ENCODE measurements around the gene EPAS1. TPM values are rescaled to one million over a fixed set of nuclear protein-coding genes. Genes with fewer than 3 reads are reported as not detected.

Gene EPAS1
- total RNA-seq, 1 experiment from 2014 or later = 77.3 TPM

DNA sequence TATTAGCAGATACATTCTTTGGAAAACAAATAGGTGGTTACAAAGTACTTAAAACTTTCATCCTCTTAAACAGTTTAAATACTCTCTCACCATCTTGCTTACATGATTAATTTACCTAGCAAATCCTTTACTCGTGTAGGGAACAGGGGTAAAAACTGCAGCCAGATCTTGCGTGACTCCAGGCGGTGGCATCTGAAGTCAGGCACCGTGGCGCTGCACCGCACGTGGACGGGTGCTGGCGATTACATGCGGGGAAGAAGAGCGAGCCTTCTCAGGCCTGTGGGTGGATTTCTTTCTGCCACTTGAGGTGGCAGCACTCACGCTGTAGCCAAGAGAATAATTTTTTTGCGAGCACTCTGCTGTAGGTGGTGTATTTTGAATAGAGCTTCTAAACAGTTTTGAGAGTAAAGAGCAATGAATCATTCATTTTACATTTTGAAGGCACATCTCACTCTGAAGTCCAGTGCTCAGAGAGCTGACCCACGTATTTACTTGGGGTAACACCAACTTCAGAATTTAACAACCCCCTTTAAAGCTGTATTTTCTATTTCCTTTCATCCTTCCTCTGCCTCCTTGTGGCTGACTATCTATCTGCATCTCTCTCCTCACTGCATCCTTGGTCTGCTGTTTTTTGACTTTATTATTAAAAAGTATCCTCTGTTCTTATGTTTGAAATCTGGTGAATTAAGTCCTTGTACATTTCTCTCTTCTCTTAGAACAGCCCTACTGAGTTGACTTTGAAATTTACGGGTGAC is 68.9 kb downstream of the EPAS1 start:
- intact Hi-C loops (cut with micrococcal nuclease; ENCODE audit: unreplicated experiment) = loop anchor here (1.0 to 10.0 kb wide), 9 partner anchors 29 to 373 kb away; no protein-coding TSS in a partner anchor
- Histone ChIP-seq H3K36me3 (ENCODE audit: control insufficient read depth, insufficient read depth, low read length) (peaks cover 4% of the 10 kb centered on the region), H3K27me3 (replicated peaks; ENCODE audit: control insufficient read depth, insufficient read depth, low read length) (no peaks in the 10 kb centered on the region), H3K9me3 (no peaks in the 10 kb centered on the region), H3K4me3 (ENCODE audit: low read depth, low read length) (no peak overlapping the region), H3K4me1 (no peaks in the 10 kb centered on the region)
- H3K36me3 Mint-ChIP-seq (ENCODE audit: insufficient read depth, unreplicated experiment) = peaks cover 25% of the 10 kb centered on the region
- no peak overlapping the region for H3K27ac Mint-ChIP-seq (ENCODE audit: unreplicated experiment)
- no peaks in the 10 kb centered on the region for H3K4me1 Mint-ChIP-seq (ENCODE audit: low read depth, unreplicated experiment)
- POLR2A ChIA-PET = no interaction called here
- no peak overlapping the region for H3K4me3 Mint-ChIP-seq (ENCODE audit: unreplicated experiment)
- no TSS peak for BruUV-seq (replicated peaks)
- no peaks in the 10 kb centered on the region for H3K27me3 Mint-ChIP-seq (ENCODE audit: insufficient read depth, unreplicated experiment)
- TF ChIP-seq, protein P1, sequence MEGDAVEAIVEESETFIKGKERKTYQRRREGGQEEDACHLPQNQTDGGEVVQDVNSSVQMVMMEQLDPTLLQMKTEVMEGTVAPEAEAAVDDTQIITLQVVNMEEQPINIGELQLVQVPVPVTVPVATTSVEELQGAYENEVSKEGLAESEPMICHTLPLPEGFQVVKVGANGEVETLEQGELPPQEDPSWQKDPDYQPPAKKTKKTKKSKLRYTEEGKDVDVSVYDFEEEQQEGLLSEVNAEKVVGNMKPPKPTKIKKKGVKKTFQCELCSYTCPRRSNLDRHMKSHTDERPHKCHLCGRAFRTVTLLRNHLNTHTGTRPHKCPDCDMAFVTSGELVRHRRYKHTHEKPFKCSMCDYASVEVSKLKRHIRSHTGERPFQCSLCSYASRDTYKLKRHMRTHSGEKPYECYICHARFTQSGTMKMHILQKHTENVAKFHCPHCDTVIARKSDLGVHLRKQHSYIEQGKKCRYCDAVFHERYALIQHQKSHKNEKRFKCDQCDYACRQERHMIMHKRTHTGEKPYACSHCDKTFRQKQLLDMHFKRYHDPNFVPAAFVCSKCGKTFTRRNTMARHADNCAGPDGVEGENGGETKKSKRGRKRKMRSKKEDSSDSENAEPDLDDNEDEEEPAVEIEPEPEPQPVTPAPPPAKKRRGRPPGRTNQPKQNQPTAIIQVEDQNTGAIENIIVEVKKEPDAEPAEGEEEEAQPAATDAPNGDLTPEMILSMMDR (IDR thresholded peaks at IDR 0.05; ENCODE audit: insufficient read depth in 1 of 2, low read depth in 1 of 2, low read length in 1 of 2, severe bottlenecking in 1 of 2, unreplicated experiment in 1 of 2) = peak; percentile 41 to 65
- no peaks in the 10 kb centered on the region for H3K9me3 Mint-ChIP-seq (ENCODE audit: unreplicated experiment)
- no peak for DNase-seq
- CTCF ChIA-PET = interaction anchor here (0.6 to 2.2 kb wide), 7 partner anchors 43 to 373 kb away, joined by 3 to 8 read pairs (median 5); partner anchors contain the start of gene EPAS1

DNA sequence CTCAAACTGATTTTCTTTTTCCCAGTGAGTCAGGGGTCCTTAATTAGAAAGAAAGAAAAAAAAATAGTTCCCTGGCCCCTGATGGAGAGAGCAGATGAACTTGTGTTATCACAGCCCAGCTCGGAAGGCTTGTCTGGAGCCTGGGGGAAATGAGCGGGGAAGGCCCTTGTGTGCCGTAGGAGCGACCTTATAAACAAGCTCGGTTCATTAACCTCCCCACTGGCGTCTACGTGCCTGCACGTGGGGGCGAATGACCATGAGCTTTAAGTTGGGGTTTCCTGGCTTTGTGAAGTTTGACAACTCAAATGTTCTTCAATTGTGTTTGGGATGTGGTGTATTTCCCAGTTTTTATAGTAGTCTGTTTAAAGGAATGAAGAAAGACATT is 69.5 kb downstream of the EPAS1 start:
- no peaks in the 10 kb centered on the region for H3K9me3 Mint-ChIP-seq (ENCODE audit: unreplicated experiment)
- Histone ChIP-seq H3K4me3 (ENCODE audit: low read depth, low read length) (no peak overlapping the region), H3K36me3 (ENCODE audit: control insufficient read depth, insufficient read depth, low read length) (peaks cover 4% of the 10 kb centered on the region), H3K9me3 (no peaks in the 10 kb centered on the region), H3K27me3 (replicated peaks; ENCODE audit: control insufficient read depth, insufficient read depth, low read length) (no peaks in the 10 kb centered on the region), H3K4me1 (no peaks in the 10 kb centered on the region)
- no TSS peak for BruUV-seq (replicated peaks)
- intact Hi-C loops (cut with micrococcal nuclease; ENCODE audit: unreplicated experiment) = loop anchor here (5.0 to 10.0 kb wide), 2 partner anchors 142 to 289 kb away; no protein-coding TSS in a partner anchor
- CTCF ChIA-PET = interaction anchor here (1.1 to 2.2 kb wide), 5 partner anchors 42 to 374 kb away, joined by 4 to 8 read pairs (median 5); partner anchors contain the start of gene EPAS1
- H3K4me3 Mint-ChIP-seq (ENCODE audit: unreplicated experiment) = no peak overlapping the region
- POLR2A ChIA-PET = no interaction called here
- TF ChIP-seq, protein P1 (IDR thresholded peaks at IDR 0.05; ENCODE audit: insufficient read depth in 1 of 2, low read depth in 1 of 2, low read length in 1 of 2, severe bottlenecking in 1 of 2, unreplicated experiment in 1 of 2) = no peak
- DNase-seq = no peak
- no peaks in the 10 kb centered on the region for H3K4me1 Mint-ChIP-seq (ENCODE audit: low read depth, unreplicated experiment)
- no peaks in the 10 kb centered on the region for H3K27me3 Mint-ChIP-seq (ENCODE audit: insufficient read depth, unreplicated experiment)
- no peak overlapping the region for H3K27ac Mint-ChIP-seq (ENCODE audit: unreplicated experiment)
- peaks cover 29% of the 10 kb centered on the region for H3K36me3 Mint-ChIP-seq (ENCODE audit: insufficient read depth, unreplicated experiment)

DNA sequence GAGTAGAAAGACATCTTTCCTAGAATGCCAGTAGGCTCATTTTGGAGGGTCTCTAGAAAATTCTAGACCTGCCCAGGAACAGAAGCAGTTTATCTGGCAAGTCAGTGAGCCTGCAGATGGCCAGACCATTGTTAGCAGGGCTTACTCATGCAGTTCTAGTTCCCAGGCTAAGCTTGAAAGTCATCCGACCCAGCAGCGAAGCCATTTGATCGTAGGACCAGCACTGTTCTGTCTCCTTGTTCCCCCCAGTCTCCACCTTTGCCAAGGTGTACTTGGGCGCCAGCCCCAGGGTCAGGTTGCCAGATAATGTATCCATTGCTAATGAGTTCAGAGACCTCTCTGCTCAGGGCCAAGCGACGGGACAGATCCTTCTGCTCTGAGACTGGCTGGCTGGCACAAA is 70.1 kb downstream of the EPAS1 start:
- intact Hi-C loops (cut with micrococcal nuclease; ENCODE audit: unreplicated experiment) = loop anchor here (5.0 to 10.0 kb wide), 2 partner anchors 142 to 290 kb away; no protein-coding TSS in a partner anchor
- TF ChIP-seq, protein P1 (IDR thresholded peaks at IDR 0.05; ENCODE audit: insufficient read depth in 1 of 2, low read depth in 1 of 2, low read length in 1 of 2, severe bottlenecking in 1 of 2, unreplicated experiment in 1 of 2) = no peak
- Histone ChIP-seq H3K36me3 (ENCODE audit: control insufficient read depth, insufficient read depth, low read length) (peaks cover 4% of the 10 kb centered on the region), H3K9me3 (no peaks in the 10 kb centered on the region), H3K4me1 (no peaks in the 10 kb centered on the region), H3K27me3 (replicated peaks; ENCODE audit: control insufficient read depth, insufficient read depth, low read length) (no peaks in the 10 kb centered on the region), H3K4me3 (ENCODE audit: low read depth, low read length) (no peak overlapping the region)
- H3K4me1 Mint-ChIP-seq (ENCODE audit: low read depth, unreplicated experiment) = no peaks in the 10 kb centered on the region
- no peak overlapping the region for H3K27ac Mint-ChIP-seq (ENCODE audit: unreplicated experiment)
- H3K9me3 Mint-ChIP-seq (ENCODE audit: unreplicated experiment) = no peaks in the 10 kb centered on the region
- H3K36me3 Mint-ChIP-seq (ENCODE audit: insufficient read depth, unreplicated experiment) = peaks cover 29% of the 10 kb centered on the region
- CTCF ChIA-PET = interaction anchor here (1.2 to 2.2 kb wide), 3 partner anchors 42 to 304 kb away, joined by 4 to 8 read pairs (median 5); partner anchors contain the start of gene EPAS1
- no peak overlapping the region for H3K4me3 Mint-ChIP-seq (ENCODE audit: unreplicated experiment)
- DNase-seq = no peak
- H3K27me3 Mint-ChIP-seq (ENCODE audit: insufficient read depth, unreplicated experiment) = no peaks in the 10 kb centered on the region
- BruUV-seq (replicated peaks) = no TSS peak
- POLR2A ChIA-PET = no interaction called here
